ENCODE measurements around the gene MTUS2.

DNA sequence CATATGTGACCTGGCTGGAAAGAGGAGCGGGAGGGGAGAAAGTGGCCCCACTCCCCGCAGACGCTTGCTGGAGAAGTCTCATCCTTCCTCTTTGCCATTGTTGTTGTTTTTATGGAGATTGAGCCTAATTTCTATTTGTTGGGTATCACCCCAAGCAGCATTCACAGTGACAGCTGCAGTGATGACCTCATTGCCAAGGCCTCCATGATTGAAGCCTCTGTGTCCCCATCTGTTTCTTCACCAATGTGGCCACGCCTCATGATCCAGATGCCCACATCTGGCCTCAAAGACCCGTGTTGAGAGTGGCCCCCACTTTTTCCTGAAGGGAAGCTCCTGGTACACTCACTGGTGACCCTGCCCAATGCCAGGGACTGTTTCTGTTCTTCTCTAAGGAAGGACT, 621.2 kb downstream of the MTUS2 start:
- no peak for TF ChIP-seq FOXM1 (IDR thresholded peaks at IDR 0.05; ENCODE audit: borderline replicate concordance)
- no peak for TF ChIP-seq TARDBP (IDR thresholded peaks at IDR 0.05)
- TF ChIP-seq ZNF384 (IDR thresholded peaks at IDR 0.05): no peak
- no peak for TF ChIP-seq SUZ12 (IDR thresholded peaks at IDR 0.05)
- no peak for TF ChIP-seq FOXK2 (IDR thresholded peaks at IDR 0.05)
- TF ChIP-seq ARNT (IDR thresholded peaks at IDR 0.05): no peak
- no peak for TF ChIP-seq SP1 (IDR thresholded peaks at IDR 0.05)

Data from HEK293T (cell line).